ENCODE data around the gene INO80D. TPM values are rescaled to one million over a fixed set of nuclear protein-coding genes. Genes with fewer than 3 reads are reported as not detected.
A peak's percentile ranks its signal among the peaks of the same experiment; 100 is the strongest.

INO80D gene
- total and polyA plus RNA-seq, 2 of the 13 experiments (the other 11 are each of a cell fraction or from before 2014, with no cell fraction given) = 7.6 to 7.9 TPM

GRCh38 chr2:205975082-205975949, 110.7 kb downstream of the INO80D start (continued):
- TF ChIP-seq, protein P1, sequence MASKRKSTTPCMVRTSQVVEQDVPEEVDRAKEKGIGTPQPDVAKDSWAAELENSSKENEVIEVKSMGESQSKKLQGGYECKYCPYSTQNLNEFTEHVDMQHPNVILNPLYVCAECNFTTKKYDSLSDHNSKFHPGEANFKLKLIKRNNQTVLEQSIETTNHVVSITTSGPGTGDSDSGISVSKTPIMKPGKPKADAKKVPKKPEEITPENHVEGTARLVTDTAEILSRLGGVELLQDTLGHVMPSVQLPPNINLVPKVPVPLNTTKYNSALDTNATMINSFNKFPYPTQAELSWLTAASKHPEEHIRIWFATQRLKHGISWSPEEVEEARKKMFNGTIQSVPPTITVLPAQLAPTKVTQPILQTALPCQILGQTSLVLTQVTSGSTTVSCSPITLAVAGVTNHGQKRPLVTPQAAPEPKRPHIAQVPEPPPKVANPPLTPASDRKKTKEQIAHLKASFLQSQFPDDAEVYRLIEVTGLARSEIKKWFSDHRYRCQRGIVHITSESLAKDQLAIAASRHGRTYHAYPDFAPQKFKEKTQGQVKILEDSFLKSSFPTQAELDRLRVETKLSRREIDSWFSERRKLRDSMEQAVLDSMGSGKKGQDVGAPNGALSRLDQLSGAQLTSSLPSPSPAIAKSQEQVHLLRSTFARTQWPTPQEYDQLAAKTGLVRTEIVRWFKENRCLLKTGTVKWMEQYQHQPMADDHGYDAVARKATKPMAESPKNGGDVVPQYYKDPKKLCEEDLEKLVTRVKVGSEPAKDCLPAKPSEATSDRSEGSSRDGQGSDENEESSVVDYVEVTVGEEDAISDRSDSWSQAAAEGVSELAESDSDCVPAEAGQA (IDR thresholded peaks at IDR 0.05; ENCODE audit: low read depth) = peak; percentile 78
- TF ChIP-seq, protein P1 (CRISPR knock-in tag; IDR thresholded peaks at IDR 0.05; ENCODE audit: borderline replicate concordance) = no peak; the same call in 1 of the 2 replicates
- TF ChIP-seq SAFB2 (CRISPR knock-in tag; IDR thresholded peaks at IDR 0.05; ENCODE audit: borderline replicate concordance, low read depth) = peak; percentile 52; the same call in 1 of the 2 replicates
- TF ChIP-seq ZNF446 (CRISPR knock-in tag; IDR thresholded peaks at IDR 0.05) = no peak
- TF ChIP-seq RELA (CRISPR knock-in tag; IDR thresholded peaks at IDR 0.05) = no peak; the same call in 1 of the 2 replicates
- TF ChIP-seq, protein P2, sequence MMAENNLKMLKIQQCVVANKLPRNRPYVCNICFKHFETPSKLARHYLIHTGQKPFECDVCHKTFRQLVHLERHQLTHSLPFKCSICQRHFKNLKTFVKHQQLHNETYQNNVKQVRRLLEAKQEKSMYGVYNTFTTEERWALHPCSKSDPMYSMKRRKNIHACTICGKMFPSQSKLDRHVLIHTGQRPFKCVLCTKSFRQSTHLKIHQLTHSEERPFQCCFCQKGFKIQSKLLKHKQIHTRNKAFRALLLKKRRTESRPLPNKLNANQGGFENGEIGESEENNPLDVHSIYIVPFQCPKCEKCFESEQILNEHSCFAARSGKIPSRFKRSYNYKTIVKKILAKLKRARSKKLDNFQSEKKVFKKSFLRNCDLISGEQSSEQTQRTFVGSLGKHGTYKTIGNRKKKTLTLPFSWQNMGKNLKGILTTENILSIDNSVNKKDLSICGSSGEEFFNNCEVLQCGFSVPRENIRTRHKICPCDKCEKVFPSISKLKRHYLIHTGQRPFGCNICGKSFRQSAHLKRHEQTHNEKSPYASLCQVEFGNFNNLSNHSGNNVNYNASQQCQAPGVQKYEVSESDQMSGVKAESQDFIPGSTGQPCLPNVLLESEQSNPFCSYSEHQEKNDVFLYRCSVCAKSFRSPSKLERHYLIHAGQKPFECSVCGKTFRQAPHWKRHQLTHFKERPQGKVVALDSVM (CRISPR knock-in tag; IDR thresholded peaks at IDR 0.05) = peak; percentile 51
- no peak for TF ChIP-seq ETS1 (CRISPR knock-in tag; IDR thresholded peaks at IDR 0.05)
- no peak for TF ChIP-seq MLLT10 (CRISPR knock-in tag; IDR thresholded peaks at IDR 0.05)
- no peak for TF ChIP-seq ZNF7 (CRISPR knock-in tag; IDR thresholded peaks at IDR 0.05)
- TF ChIP-seq, protein P3, sequence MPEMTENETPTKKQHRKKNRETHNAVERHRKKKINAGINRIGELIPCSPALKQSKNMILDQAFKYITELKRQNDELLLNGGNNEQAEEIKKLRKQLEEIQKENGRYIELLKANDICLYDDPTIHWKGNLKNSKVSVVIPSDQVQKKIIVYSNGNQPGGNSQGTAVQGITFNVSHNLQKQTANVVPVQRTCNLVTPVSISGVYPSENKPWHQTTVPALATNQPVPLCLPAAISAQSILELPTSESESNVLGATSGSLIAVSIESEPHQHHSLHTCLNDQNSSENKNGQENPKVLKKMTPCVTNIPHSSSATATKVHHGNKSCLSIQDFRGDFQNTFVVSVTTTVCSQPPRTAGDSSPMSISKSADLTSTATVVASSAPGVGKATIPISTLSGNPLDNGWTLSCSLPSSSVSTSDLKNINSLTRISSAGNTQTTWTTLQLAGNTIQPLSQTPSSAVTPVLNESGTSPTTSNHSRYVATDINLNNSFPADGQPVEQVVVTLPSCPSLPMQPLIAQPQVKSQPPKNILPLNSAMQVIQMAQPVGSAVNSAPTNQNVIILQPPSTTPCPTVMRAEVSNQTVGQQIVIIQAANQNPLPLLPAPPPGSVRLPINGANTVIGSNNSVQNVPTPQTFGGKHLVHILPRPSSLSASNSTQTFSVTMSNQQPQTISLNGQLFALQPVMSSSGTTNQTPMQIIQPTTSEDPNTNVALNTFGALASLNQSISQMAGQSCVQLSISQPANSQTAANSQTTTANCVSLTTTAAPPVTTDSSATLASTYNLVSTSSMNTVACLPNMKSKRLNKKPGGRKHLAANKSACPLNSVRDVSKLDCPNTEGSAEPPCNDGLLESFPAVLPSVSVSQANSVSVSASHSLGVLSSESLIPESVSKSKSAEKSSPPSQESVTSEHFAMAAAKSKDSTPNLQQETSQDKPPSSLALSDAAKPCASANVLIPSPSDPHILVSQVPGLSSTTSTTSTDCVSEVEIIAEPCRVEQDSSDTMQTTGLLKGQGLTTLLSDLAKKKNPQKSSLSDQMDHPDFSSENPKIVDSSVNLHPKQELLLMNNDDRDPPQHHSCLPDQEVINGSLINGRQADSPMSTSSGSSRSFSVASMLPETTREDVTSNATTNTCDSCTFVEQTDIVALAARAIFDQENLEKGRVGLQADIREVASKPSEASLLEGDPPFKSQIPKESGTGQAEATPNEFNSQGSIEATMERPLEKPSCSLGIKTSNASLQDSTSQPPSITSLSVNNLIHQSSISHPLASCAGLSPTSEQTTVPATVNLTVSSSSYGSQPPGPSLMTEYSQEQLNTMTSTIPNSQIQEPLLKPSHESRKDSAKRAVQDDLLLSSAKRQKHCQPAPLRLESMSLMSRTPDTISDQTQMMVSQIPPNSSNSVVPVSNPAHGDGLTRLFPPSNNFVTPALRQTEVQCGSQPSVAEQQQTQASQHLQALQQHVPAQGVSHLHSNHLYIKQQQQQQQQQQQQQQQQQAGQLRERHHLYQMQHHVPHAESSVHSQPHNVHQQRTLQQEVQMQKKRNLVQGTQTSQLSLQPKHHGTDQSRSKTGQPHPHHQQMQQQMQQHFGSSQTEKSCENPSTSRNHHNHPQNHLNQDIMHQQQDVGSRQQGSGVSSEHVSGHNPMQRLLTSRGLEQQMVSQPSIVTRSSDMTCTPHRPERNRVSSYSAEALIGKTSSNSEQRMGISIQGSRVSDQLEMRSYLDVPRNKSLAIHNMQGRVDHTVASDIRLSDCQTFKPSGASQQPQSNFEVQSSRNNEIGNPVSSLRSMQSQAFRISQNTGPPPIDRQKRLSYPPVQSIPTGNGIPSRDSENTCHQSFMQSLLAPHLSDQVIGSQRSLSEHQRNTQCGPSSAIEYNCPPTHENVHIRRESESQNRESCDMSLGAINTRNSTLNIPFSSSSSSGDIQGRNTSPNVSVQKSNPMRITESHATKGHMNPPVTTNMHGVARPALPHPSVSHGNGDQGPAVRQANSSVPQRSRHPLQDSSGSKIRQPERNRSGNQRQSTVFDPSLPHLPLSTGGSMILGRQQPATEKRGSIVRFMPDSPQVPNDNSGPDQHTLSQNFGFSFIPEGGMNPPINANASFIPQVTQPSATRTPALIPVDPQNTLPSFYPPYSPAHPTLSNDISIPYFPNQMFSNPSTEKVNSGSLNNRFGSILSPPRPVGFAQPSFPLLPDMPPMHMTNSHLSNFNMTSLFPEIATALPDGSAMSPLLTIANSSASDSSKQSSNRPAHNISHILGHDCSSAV (CRISPR knock-in tag; IDR thresholded peaks at IDR 0.05; ENCODE audit: borderline replicate concordance) = no peak

All from HepG2 (cell line).